ENCODE data around the gene UTP14A. TPM values are rescaled to one million over a fixed set of nuclear protein-coding genes. Genes with fewer than 3 reads are reported as not detected.

Gene UTP14A
- total and polyA plus RNA-seq, 2 donors (not counting 3 experiments of a cell fraction or from before 2014, with no cell fraction given), result 6.5 to 27.7 TPM

- Histone ChIP-seq H3K9me3 (replicated peaks; ENCODE audit: control insufficient read depth, insufficient read depth, low read length) (no peaks in the 10 kb centered on the region), H3K9me1 (replicated peaks; ENCODE audit: control insufficient read depth, extremely low read depth, insufficient read depth, low read length) (no peaks in the 10 kb centered on the region), H2AFZ (ENCODE audit: low read depth, low read length) (no peak overlapping the region), H3K4me2 (ENCODE audit: insufficient read depth, low read length) (no peak overlapping the region), H3K36me3 (ENCODE audit: control insufficient read depth in 2 of 2, extremely low read depth in 1 of 2, insufficient read depth in 2 of 2, low read length in 2 of 2) (no peaks in the 10 kb centered on the region), H3K4me1 (ENCODE audit: control insufficient read depth, extremely low read depth, insufficient read depth, low read length) (peaks cover 4% of the 10 kb centered on the region), H3K4me3 (replicated peaks in 1 of 3; ENCODE audit: insufficient read depth in 1 of 3, low read depth in 1 of 3, low read length in 3 of 3) (no peak overlapping the region), H3K27me3 (ENCODE audit: control insufficient read depth in 2 of 2, insufficient read depth in 2 of 2, low read length in 2 of 2) (no peaks in the 10 kb centered on the region), H4K20me1 (replicated peaks; ENCODE audit: control insufficient read depth, extremely low read depth, insufficient read depth, low read length) (no peaks in the 10 kb centered on the region), H3K79me2 (ENCODE audit: control insufficient read depth, insufficient read depth, low read length) (no peaks in the 10 kb centered on the region), H3K9ac (replicated peaks; ENCODE audit: extremely low read depth, insufficient read depth, low read length) (no peak overlapping the region), H3K27ac (ENCODE audit: insufficient read depth, low read depth, low read length) (no peak overlapping the region)
- FAIRE-seq, result no peak
- TF ChIP-seq JUN (IDR thresholded peaks at IDR 0.05; ENCODE audit: borderline replicate concordance, insufficient read depth, insufficient read length, low read depth) (no peak), MYC (IDR thresholded peaks at IDR 0.05; ENCODE audit: low read depth, low read length) (no peak), EZH2 (IDR thresholded peaks at IDR 0.05; ENCODE audit: borderline replicate concordance, low read depth, low read length, severe bottlenecking) (no peak), GATA2 (IDR thresholded peaks at IDR 0.05; ENCODE audit: insufficient read depth, insufficient read length, low read depth, low read length) (no peak), POLR2A (IDR thresholded peaks at IDR 0.05; ENCODE audit: low read depth, low read length) (no peak), POLR2AphosphoS5 (IDR thresholded peaks at IDR 0.05; ENCODE audit: insufficient read depth, low read depth, low read length) (no peak), CTCF (IDR thresholded peaks at IDR 0.05; ENCODE audit: extremely low read depth in 1 of 2, insufficient read depth in 1 of 2, low read depth in 1 of 2, low read length in 2 of 2) (no peak), FOS (IDR thresholded peaks at IDR 0.05; ENCODE audit: borderline replicate concordance, insufficient read depth, low read length) (no peak)
- TF ChIP-seq, protein P1, sequence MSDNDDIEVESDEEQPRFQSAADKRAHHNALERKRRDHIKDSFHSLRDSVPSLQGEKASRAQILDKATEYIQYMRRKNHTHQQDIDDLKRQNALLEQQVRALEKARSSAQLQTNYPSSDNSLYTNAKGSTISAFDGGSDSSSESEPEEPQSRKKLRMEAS (IDR thresholded peaks at IDR 0.05; ENCODE audit: insufficient read depth, insufficient read length), result no peak
- no peak for DNase-seq (ENCODE audit: low read depth, low spot score)
- dilution Hi-C loops (cut with MboI; ENCODE audit: extremely low pct_ligation_motif_present, low sequenced_read_pairs), result no loop called here
- BruUV-seq (replicated peaks), result no TSS peak
- ChIA-PET CTCF (no interaction called here), POLR2A (no interaction called here)
- intact Hi-C loops (cut with micrococcal nuclease), result no loop called here
These were observed 33.4 kb upstream of the UTP14A start for GRCh38 chrX:129872524-129872923.

Measured in endothelial cell of umbilical vein (primary cell).